PC-3 (cell line): Measurements from ENCODE around the gene TXN2.

Experiments
- EZH2 ChIP-seq: fragments of 300-600 bp; sonication (generic); IDR thresholded peaks from one replicate; pipeline ENCODE4 v1.6.1; 2017; ENCODE audit warnings: antibody characterized with exemption, mild to moderate bottlenecking, low read length; ENCODE audit not compliant: unreplicated experiment
- EZH2phosphoT487 ChIP-seq: fragments of 300-600 bp; sonication (generic); IDR thresholded peaks from 2 replicates; pipeline ENCODE4 v1.6.1; 2018; ENCODE audit warnings: mild to moderate bottlenecking, antibody characterized with exemption, low read length, borderline replicate concordance
- TF ChIP-seq, protein P1 (sequence below): fragments of 300-600 bp; sonication (generic); conservative IDR thresholded peaks from 2 replicates; pipeline ENCODE4 v1.5.1; 2017; ENCODE audit warnings: antibody characterized with exemption, low read depth, mild to moderate bottlenecking, low read length

DNA sequence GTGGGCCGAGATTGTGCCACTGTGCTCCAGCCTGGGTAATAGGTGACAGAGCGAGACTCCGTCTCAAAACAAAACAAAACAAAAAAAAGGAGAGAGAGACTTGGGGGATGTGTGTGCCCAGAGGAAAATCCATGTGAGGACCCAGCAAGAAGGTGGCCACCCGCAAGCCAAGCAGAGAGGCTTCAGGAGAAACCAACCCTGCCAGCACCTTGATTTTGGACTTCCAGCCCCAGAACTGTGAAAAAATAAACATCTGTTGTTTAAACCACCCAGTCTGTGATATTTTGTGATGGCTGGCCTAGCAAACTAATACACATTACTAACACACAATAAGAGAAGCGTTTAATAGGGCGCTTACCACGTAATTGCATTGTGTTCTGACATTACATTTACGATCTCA is 21.2 kb downstream of the TXN2 start:
- TF ChIP-seq EZH2 (no peak), EZH2phosphoT487 (no peak)
- TF ChIP-seq, protein P1, sequence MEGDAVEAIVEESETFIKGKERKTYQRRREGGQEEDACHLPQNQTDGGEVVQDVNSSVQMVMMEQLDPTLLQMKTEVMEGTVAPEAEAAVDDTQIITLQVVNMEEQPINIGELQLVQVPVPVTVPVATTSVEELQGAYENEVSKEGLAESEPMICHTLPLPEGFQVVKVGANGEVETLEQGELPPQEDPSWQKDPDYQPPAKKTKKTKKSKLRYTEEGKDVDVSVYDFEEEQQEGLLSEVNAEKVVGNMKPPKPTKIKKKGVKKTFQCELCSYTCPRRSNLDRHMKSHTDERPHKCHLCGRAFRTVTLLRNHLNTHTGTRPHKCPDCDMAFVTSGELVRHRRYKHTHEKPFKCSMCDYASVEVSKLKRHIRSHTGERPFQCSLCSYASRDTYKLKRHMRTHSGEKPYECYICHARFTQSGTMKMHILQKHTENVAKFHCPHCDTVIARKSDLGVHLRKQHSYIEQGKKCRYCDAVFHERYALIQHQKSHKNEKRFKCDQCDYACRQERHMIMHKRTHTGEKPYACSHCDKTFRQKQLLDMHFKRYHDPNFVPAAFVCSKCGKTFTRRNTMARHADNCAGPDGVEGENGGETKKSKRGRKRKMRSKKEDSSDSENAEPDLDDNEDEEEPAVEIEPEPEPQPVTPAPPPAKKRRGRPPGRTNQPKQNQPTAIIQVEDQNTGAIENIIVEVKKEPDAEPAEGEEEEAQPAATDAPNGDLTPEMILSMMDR, result no peak
